GM21367 (cell line): Measurements from ENCODE around the gene GAL3ST2.
"Not testable (repeated sequence)": the region's sequence is repeated elsewhere in the genome, so short reads cannot be mapped to it uniquely, and the experiment has no call there.

ENCODE experiments used
- ATAC-seq: cut with Tn5 transposase; IDR thresholded peaks from one replicate; pipeline ENCODE4 v1.9.1; 2021; ENCODE audit not compliant: unreplicated experiment

The GAL3ST2 gene

GRCh38 chr2:241767464-241768250, 9.0 kb upstream of the GAL3ST2 start:
- no peak for ATAC-seq

GRCh38 chr2:241768251-241768711, 8.3 kb upstream of the GAL3ST2 start:
- ATAC-seq, result no peak

- ATAC-seq, result no peak
Observed at GRCh38 chr2:241768850-241769249, 7.8 kb upstream of the GAL3ST2 start.

- no peak for ATAC-seq
Observed at GRCh38 chr2:241769819-241770184, 6.8 kb upstream of the GAL3ST2 start.

- ATAC-seq, result no peak
Observed at GRCh38 chr2:241770185-241770935, 6.3 kb upstream of the GAL3ST2 start.

GRCh38 chr2:241770936-241771285, 5.7 kb upstream of the GAL3ST2 start:
- no peak for ATAC-seq

GRCh38 chr2:241771286-241772062, 5.1 kb upstream of the GAL3ST2 start:
- ATAC-seq, result no peak

GRCh38 chr2:241772063-241772499, 4.5 kb upstream of the GAL3ST2 start:
- ATAC-seq, result no peak

GRCh38 chr2:241773511-241774418, 2.9 kb upstream of the GAL3ST2 start:
- ATAC-seq, result no peak

GRCh38 chr2:241774419-241775222, 2.0 kb upstream of the GAL3ST2 start:
- no peak for ATAC-seq

- ATAC-seq, result no peak
Observed at GRCh38 chr2:241775223-241776177, 1.1 kb upstream of the GAL3ST2 start.

- ATAC-seq, result no peak
Observed at GRCh38 chr2:241777170-241777685, 606 bp downstream of the GAL3ST2 start.

- no peak for ATAC-seq
Observed at GRCh38 chr2:241777686-241778627, 1.3 kb downstream of the GAL3ST2 start.

- no peak for ATAC-seq
Observed at GRCh38 chr2:241780939-241781569, 4.4 kb downstream of the GAL3ST2 start.

- ATAC-seq, result not testable (repeated sequence)
Observed at GRCh38 chr2:241782053-241782452, 5.4 kb downstream of the GAL3ST2 start.

GRCh38 chr2:241788135-241788534, 11.5 kb downstream of the GAL3ST2 start:
- no peak for ATAC-seq

GRCh38 chr2:241788572-241788971, 11.9 kb downstream of the GAL3ST2 start:
- no peak for ATAC-seq
